Effector memory CD4-positive, alpha-beta T cell (primary cell): ENCODE measurements around the gene EYS.
"Not testable (repeated sequence)": the region's sequence is repeated elsewhere in the genome, so short reads cannot be mapped to it uniquely, and the experiment has no call there.

Experiments used
- DNase-seq, 3 donors: peaks; one replicate each; pipeline ENCODE4 v3.0.0-alpha.2; 2020
- H3K27ac ChIP-seq: 2 replicates; pipeline ENCODE4 v1.7.0; 2013; ENCODE audit warnings: mild to moderate bottlenecking, low read length, moderate library complexity; ENCODE audit not compliant: insufficient read depth, poor library complexity, severe bottlenecking
- H3K27me3 ChIP-seq: replicated peaks from 2 replicates; pipeline ENCODE4 v1.7.0; 2013; ENCODE audit warnings: mild to moderate bottlenecking, low read length; ENCODE audit not compliant: insufficient read depth, control insufficient read depth, poor library complexity, severe bottlenecking
- H3K36me3 ChIP-seq: 2 replicates; pipeline ENCODE4 v1.7.0; 2013; ENCODE audit warnings: mild to moderate bottlenecking, low read length, moderate library complexity; ENCODE audit not compliant: control insufficient read depth, insufficient read depth
- H3K4me1 ChIP-seq: 2 replicates; pipeline ENCODE4 v1.7.0; 2013; ENCODE audit warnings: low read length, mild to moderate bottlenecking; ENCODE audit not compliant: control insufficient read depth, insufficient read depth, poor library complexity, severe bottlenecking
- H3K4me3 ChIP-seq: 2 replicates; pipeline ENCODE4 v1.7.0; 2013; ENCODE audit warnings: low read length, low read depth, mild to moderate bottlenecking; ENCODE audit not compliant: insufficient read depth, poor library complexity, severe bottlenecking
- H3K9me3 ChIP-seq: 2 replicates; pipeline ENCODE4 v1.7.0; 2013; ENCODE audit warnings: mild to moderate bottlenecking, low read length, moderate library complexity; ENCODE audit not compliant: control insufficient read depth

Gene EYS

DNA sequence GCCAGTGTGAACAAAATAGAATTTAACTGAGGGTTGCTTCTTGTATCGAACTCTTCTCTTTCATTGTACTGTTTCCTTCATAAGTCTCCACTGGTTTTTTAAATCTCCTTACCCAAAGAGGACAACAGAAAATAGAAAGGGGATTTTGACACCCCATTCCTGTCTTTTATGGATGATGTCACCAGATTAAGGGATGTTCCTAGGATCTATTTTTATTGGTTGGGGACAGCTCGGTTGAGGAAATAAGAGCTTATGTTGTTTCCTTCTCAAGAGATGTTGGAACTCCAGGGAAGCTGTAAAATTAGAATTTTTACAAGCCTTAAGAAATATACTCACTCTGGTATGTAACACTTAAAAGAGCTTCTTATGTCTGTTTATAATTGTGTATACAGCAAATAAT, 1900.0 kb downstream of the EYS start:
- H3K4me3 ChIP-seq, result no peak overlapping the region
- no peaks in the 10 kb centered on the region for H3K27me3 ChIP-seq
- H3K36me3 ChIP-seq, result no peaks in the 10 kb centered on the region
- no peaks in the 10 kb centered on the region for H3K4me1 ChIP-seq
- no peaks in the 10 kb centered on the region for H3K9me3 ChIP-seq
- no peak for DNase-seq
- no peak overlapping the region for H3K27ac ChIP-seq

DNA sequence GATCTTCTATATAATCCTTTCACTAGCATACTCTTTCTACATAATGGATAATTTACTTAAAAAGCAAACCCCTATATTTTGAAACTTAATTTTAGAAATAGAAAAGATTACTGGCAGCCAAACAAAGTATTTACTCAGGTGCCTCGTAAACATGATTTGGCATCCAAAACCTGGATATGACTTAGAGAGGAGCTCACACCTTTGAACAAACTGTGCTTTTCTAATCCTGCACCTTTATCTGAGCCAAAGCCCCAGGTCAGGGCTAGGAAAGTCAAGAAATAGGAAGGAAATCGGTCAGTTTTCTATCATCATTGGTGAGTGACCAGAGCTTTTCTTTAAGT, 1900.5 kb downstream of the EYS start:
- Histone ChIP-seq H3K4me1 (no peaks in the 10 kb centered on the region), H3K9me3 (no peaks in the 10 kb centered on the region), H3K36me3 (no peaks in the 10 kb centered on the region), H3K27me3 (no peaks in the 10 kb centered on the region), H3K27ac (no peak overlapping the region), H3K4me3 (no peak overlapping the region)
- no peak for DNase-seq

DNA sequence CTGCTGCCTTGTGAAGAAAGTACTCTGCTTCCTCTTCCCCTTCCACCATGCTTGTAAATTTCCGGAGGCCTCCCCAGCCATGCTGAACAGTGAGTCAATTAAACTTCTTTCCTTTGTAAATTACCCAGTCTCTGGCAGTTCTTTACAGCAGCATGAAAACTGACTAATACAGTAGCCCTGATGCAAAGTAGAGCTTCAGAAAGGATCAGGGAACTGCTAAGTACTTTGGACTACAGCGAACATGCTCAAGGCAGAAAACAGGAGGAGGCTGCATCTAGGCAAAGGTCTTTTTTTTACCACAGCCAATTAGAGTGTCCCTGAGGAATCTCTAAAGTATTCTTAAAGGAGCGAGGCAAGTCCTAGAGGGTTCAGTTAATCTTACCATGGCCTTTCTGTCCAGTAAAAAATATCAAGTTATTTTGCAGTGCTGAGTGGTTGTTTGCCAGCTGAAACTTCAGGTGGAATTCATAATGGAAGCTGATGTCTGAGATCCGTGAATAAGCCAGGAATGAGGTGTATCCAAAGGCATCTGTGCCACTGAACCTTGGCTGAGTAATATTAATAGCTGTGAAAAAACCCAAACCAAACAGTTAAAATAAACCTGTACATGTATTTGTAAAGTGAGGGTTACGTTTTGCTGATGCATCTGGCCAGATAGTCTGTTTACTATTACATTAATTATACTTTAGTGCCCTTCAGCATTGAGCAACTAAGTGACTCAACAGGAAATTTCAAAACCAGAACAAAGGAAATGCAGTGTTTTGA, 1901.0 kb downstream of the EYS start:
- Histone ChIP-seq H3K27ac (no peak overlapping the region), H3K36me3 (no peaks in the 10 kb centered on the region)
- no peak for DNase-seq

DNA sequence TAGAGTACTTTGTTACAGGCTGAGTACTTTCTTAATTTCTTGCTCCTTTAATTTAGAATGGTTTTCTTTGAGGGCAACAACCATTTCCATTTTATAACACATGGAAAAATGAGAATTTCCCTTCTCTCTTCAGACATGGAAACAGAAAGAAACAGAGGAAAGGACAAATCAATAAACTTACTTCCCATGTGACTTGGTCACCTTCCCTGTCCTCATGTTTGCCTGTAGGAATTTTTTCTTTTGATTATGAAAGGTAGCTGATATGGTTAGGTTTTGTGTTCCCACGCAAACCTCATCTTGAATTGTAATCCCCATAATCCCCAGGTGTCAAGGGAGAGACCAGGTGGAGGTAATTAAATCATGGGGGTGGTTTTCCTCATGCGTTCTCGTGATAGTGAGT, 1901.7 kb downstream of the EYS start:
- Histone ChIP-seq H3K36me3 (no peaks in the 10 kb centered on the region), H3K9me3 (no peaks in the 10 kb centered on the region), H3K27ac (no peak overlapping the region), H3K27me3 (no peaks in the 10 kb centered on the region), H3K4me3 (no peak overlapping the region), H3K4me1 (no peaks in the 10 kb centered on the region)
- DNase-seq, result no peak

More for the DNA sequence above, 1901.0 kb downstream of the EYS start:
- H3K4me3 ChIP-seq, result no peak overlapping the region
- H3K27me3 ChIP-seq, result no peaks in the 10 kb centered on the region
- H3K4me1 ChIP-seq, result no peaks in the 10 kb centered on the region
- no peaks in the 10 kb centered on the region for H3K9me3 ChIP-seq

DNA sequence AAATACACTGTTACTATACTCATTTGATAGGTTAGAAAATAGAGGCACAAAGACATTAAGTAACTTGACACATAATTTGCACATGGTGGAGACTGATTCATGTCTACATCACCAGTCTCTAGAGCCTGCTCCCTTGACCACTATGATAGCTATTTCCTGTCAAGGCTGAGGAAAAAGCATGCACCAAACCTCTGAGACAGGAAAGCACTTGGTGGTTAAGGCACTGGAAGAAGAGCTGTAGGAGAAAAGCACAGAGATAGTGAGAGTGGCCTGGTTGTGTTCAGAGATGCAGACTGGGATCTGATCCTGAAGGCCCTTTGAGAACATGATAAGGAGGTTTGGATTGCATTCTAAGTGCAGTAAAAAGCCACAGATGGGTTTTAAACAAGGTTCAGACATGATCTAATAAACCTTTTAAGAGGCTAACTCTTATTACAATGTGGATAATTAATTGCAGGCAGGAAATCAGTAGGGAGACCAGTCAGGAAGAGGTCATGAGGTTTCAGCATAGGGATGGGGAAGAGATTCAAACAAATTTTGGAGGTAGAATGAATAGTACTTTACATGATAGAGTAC, 1902.6 kb downstream of the EYS start:
- H3K36me3 ChIP-seq, result no peaks in the 10 kb centered on the region
- H3K27ac ChIP-seq, result no peak overlapping the region
- H3K4me3 ChIP-seq, result no peak overlapping the region
- H3K27me3 ChIP-seq, result no peaks in the 10 kb centered on the region
- H3K9me3 ChIP-seq, result no peaks in the 10 kb centered on the region
- H3K4me1 ChIP-seq, result no peaks in the 10 kb centered on the region
- no peak for DNase-seq

DNA sequence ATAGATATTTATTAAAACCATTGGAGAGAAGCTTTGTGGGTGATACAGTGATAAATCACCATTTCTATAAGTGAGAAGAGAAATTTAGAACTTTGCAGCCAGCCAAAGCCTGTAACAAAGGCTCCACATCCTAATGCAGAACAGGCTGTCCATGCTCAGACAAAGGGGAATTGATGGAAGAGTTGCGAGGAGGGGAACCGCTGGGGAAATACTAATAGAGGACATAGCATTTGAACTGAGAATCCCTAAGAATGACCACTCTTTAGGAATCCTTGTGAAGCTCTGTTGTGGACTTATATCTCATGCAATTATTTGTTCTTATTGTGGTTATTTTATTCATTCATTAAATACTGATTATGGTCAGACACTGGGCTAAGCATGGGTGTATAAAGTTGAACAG, 1903.7 kb downstream of the EYS start:
- H3K27ac ChIP-seq, result no peak overlapping the region

DNA sequence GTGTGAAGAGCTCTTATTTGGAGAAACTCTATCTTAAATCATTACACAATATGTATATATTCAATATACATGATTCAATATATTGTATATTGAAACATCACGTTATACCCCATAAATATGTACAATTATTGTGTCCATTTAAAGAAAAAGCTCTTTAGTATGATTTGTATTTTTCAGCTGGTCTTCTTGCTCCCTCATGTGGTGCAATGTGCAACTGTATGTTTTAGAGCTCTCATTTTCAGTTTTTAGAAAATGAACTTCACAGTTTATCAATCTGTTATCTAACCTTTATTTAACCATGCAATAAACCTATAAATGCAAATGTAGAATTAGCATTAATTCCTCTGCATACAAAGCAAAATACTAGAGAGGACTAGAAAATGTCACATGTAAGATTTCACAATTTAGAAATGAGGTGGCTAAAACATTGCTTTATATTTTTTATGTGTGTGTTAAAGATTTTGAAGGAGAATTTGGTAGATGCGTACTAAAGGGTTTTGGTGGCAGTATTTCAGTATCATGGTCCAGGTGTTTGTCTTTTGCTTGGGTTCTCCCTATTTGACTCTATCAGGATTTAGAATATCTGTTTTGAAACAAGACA, 1904.3 kb downstream of the EYS start:
- Histone ChIP-seq H3K27ac (no peak overlapping the region), H3K36me3 (no peaks in the 10 kb centered on the region), H3K27me3 (no peaks in the 10 kb centered on the region), H3K4me3 (no peak overlapping the region), H3K4me1 (no peaks in the 10 kb centered on the region), H3K9me3 (no peaks in the 10 kb centered on the region)
- DNase-seq, result no peak

More for the DNA sequence above, 1903.7 kb downstream of the EYS start:
- Histone ChIP-seq H3K4me3 (no peak overlapping the region), H3K36me3 (no peaks in the 10 kb centered on the region), H3K4me1 (no peaks in the 10 kb centered on the region), H3K27me3 (no peaks in the 10 kb centered on the region), H3K9me3 (no peaks in the 10 kb centered on the region)
- no peak for DNase-seq

DNA sequence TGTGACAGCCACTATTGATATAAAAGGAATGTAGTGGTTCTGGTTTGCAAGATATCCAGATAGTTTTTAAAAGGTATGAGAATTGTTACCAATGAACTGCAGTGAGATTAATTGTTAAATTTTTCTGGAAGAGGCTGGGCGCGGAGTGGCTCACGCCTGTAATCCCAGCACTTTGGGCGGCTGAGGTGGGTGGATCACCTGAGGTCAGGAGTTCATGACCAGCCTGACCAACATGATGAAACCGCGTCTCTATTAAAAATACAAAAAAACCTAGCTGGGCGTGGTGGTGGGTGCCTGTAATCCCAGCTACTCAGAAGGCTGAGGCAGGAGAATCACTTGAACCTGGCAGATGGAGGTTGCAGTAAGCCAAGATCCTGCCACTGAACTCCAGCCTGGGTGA, 1906.6 kb downstream of the EYS start:
- DNase-seq, H3K4me3 ChIP-seq, H3K36me3 ChIP-seq, H3K27me3 ChIP-seq, H3K4me1 ChIP-seq, H3K9me3 ChIP-seq, H3K27ac ChIP-seq: not testable (repeated sequence)

DNA sequence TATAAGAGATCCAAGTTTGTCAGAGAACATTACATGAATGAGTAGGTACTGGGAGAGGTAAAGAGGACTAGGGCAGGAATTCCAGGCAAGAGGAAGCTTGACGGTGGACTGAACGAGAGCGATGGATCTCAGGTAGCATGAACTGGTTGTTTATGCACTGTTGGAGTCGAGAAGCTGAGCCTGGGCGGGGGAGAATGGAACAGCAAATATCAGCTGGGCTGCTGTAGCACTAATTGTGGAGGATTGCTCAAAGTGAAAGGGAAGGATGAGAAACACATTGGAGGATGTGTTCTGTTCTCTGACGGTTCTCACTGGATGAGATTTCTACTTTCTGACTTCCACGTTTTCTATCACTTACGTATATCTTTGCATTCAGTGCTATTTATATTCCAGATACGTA, 1907.2 kb downstream of the EYS start:
- H3K27me3 ChIP-seq, result no peaks in the 10 kb centered on the region
- H3K36me3 ChIP-seq, result no peaks in the 10 kb centered on the region
- no peak overlapping the region for H3K27ac ChIP-seq
- no peaks in the 10 kb centered on the region for H3K4me1 ChIP-seq
- no peak overlapping the region for H3K4me3 ChIP-seq
- no peaks in the 10 kb centered on the region for H3K9me3 ChIP-seq
- no peak for DNase-seq

DNA sequence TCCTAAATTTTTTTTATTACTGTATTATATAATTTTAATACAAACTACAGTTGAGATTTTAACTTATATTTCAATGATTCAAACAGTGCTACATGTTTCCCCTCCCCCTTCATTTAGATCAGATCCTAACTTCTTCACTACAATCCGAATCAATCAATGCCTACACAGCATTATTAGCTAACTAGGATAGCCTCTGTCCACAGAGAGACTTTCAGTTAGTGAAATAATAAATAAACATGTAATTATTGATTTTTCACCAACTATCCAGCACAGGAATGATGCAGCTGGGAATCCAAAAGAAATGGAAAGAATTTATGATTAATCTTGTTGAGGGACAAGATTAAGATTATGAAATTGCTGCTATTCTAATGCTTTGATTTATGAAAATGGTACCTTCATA, 1907.7 kb downstream of the EYS start:
- DNase-seq, result no peak
- H3K36me3 ChIP-seq, result no peaks in the 10 kb centered on the region
- H3K27ac ChIP-seq, result no peak overlapping the region
- H3K9me3 ChIP-seq, result no peaks in the 10 kb centered on the region
- no peaks in the 10 kb centered on the region for H3K27me3 ChIP-seq
- H3K4me3 ChIP-seq, result no peak overlapping the region
- no peaks in the 10 kb centered on the region for H3K4me1 ChIP-seq
